Dendritic cell treated with granulocyte-macrophage colony-stimulating factor and Interleukin-4, amounts not matched to agents 40 ng/mL and 50 ng/mL, for 4 days (primary cell): ENCODE measurements around the gene IFNA10.
"Not testable (repeated sequence)": the region's sequence is repeated elsewhere in the genome, so short reads cannot be mapped to it uniquely, and the experiment has no call there.

Experiments used
- H3K27ac Mint-ChIP-seq: one replicate; pipeline ENCODE4 v1.8.0; 2022; ENCODE audit warnings: mild to moderate bottlenecking, mixed read lengths
- H3K27me3 Mint-ChIP-seq: one replicate; pipeline ENCODE4 v1.8.0; 2022; ENCODE audit warnings: mild to moderate bottlenecking, mixed read lengths
- H3K36me3 Mint-ChIP-seq: one replicate; pipeline ENCODE4 v1.8.0; 2022; ENCODE audit warnings: low read depth, mixed read lengths
- H3K4me1 Mint-ChIP-seq: one replicate; pipeline ENCODE4 v1.8.0; 2022; ENCODE audit warnings: low read depth, mixed read lengths
- H3K4me3 Mint-ChIP-seq: one replicate; pipeline ENCODE4 v1.8.0; 2022; ENCODE audit warnings: mild to moderate bottlenecking, moderate library complexity, mixed read lengths
- H3K9me3 Mint-ChIP-seq: one replicate; pipeline ENCODE4 v1.8.0; 2022; ENCODE audit warnings: mixed read lengths
- intact Hi-C: fragments of 100-400 bp; cut with micrococcal nuclease; formaldehyde crosslinking; loops from one replicate; pipeline ENCODE4 v1.15.0; 2022

IFNA10 gene

DNA sequence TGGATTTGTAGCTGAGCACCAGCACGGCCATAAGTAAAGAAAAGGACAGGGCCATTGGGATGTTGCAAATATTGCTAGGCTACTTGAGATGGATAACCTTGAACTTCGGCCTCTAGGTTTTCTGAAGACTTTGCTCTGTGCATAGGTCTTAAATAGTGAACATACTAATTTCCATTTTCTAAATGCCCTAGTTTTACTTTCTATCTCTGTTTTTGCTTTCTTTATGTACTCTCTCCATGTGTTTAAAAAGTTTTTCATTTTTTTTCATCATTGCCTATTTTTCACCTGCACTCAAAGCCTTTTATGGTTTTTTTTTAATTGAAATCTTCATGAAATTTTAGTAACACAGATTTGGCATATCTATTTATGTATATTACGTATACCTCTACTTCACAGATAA is at the start of gene IFNA10:
TSS of gene IFNA10 (minus strand) at position 101 of the 400 bp plus-strand sequence. CDS start at position 55, 46 bp downstream.
- not testable (repeated sequence) for H3K4me3 Mint-ChIP-seq
- peaks cover 17% of the 10 kb centered on the region for H3K27me3 Mint-ChIP-seq

GRCh38 chr9:21255538-21256212 is 48.7 kb upstream of the IFNA10 start:
- H3K9me3 Mint-ChIP-seq, result no peaks in the 10 kb centered on the region
- H3K27ac Mint-ChIP-seq, result no peak overlapping the region
- peaks cover 33% of the 10 kb centered on the region for H3K27me3 Mint-ChIP-seq
- intact Hi-C loops, result loop anchor here (10.0 kb wide), 1 partner anchor 149 kb away; the partner anchor contains the start of gene IFNA8
- no peaks in the 10 kb centered on the region for H3K36me3 Mint-ChIP-seq
- peaks cover 23% of the 10 kb centered on the region for H3K4me1 Mint-ChIP-seq
- no peak overlapping the region for H3K4me3 Mint-ChIP-seq

More for the DNA sequence above, at the start of gene IFNA10:
- H3K9me3 Mint-ChIP-seq, H3K36me3 Mint-ChIP-seq, H3K4me1 Mint-ChIP-seq, H3K27ac Mint-ChIP-seq: not testable (repeated sequence)
- intact Hi-C loops, result loop anchor here (10.0 kb wide), 1 partner anchor 118 kb away; no protein-coding TSS in a partner anchor

DNA sequence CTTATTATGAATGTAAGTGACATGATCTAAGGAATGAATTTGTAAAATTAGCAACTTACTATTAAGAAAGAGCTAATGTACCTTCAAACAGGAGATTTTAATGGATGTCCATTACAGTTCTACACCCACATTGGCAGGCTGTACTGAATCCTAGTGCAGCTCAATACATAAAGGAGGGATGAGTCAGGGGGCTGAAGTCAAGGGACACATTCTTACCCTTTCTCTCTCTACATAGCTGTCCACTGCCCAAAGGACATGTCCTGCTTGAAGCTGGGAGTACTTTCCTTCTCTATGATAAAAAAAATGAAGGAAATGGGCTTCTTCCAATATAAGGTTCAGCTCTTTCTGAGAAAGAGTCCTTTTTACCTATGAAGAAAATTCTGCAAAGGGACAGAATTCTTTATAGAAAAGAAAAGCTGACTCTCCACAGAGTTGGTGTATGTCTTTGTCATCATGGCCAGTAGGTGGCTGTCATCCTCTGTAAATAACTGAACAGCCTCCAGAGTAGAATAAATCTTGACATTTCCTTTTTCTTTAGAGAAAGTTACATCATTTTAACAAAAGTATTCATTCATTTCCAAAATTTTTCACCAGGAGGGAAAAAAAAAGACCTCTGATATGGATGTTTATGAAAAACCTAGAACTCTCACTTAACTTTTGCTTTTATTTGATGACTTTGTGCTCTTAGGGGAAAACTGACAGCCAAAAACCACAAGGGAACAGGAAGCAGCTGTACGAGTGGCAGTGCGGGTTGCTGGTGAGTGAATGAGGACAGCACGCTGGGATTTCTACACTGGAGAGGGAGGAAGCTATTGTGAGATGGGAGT is 46.0 kb upstream of the IFNA10 start:
- H3K4me3 Mint-ChIP-seq, result no peak overlapping the region
- intact Hi-C loops, result loop anchor here (5.0 to 10.0 kb wide), 4 partner anchors 64 to 204 kb away; partner anchors contain the start of genes IFNA1 and IFNA8
- H3K36me3 Mint-ChIP-seq, result no peaks in the 10 kb centered on the region
- H3K27me3 Mint-ChIP-seq, result peaks cover 50% of the 10 kb centered on the region
- H3K27ac Mint-ChIP-seq, result no peak overlapping the region
- peaks cover 23% of the 10 kb centered on the region for H3K4me1 Mint-ChIP-seq
- no peaks in the 10 kb centered on the region for H3K9me3 Mint-ChIP-seq

GRCh38 chr9:21251638-21252037 is 44.7 kb upstream of the IFNA10 start:
- Mint-ChIP-seq H3K9me3 (no peaks in the 10 kb centered on the region), H3K36me3 (no peaks in the 10 kb centered on the region), H3K27ac (no peak overlapping the region), H3K27me3 (peaks cover 49% of the 10 kb centered on the region), H3K4me3 (no peak overlapping the region), H3K4me1 (peaks cover 23% of the 10 kb centered on the region)
- intact Hi-C loops, result loop anchor here (5.0 to 10.0 kb wide), 4 partner anchors 66 to 206 kb away; partner anchors contain the start of genes IFNA1 and IFNA8

DNA sequence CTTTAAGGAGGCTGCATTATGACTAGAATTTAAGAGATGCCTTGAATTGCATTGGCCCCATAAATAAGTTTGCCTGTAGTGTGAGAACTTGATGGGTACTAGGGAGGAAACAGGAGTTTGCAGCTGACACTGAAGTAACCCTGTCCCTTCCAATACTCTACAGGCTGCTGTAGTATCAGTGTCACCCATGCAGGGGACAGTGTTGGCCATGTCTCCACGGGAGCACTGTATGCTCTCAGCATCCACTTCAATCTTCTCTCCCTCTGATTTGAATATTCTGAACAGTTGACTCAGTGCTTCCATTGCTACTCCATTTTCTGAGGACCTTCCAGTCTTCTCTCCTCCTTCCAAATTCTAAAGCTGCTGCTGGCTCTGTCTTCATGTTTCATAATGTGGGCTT is 44.2 kb upstream of the IFNA10 start:
- peaks cover 49% of the 10 kb centered on the region for H3K27me3 Mint-ChIP-seq
- intact Hi-C loops, result loop anchor here (5.0 to 10.0 kb wide), 4 partner anchors 66 to 206 kb away; partner anchors contain the start of genes IFNA1 and IFNA8

DNA sequence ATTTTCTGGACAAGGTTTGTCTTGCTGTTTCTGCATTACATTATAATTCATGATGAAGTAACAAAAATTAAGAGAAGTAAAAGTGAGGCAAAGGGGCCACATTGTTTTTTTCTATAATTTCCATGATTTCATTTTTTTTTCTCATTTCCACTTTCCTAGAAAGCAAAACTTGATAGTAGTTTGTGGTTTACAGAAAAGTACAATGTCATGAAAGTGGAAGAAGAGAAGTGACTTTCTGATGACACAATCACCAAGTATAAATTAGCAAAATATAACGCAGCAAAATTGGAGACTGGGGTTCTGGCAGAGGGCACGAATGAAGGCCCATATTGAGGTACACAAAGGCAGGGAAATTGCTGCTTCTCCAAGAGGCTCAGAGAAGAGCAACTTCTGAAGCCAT is 37.9 kb upstream of the IFNA10 start:
- peaks cover 7% of the 10 kb centered on the region for H3K4me1 Mint-ChIP-seq

More for the DNA sequence above, 44.2 kb upstream of the IFNA10 start:
- no peaks in the 10 kb centered on the region for H3K9me3 Mint-ChIP-seq
- H3K4me3 Mint-ChIP-seq, result no peak overlapping the region
- H3K27ac Mint-ChIP-seq, result no peak overlapping the region
- H3K4me1 Mint-ChIP-seq, result peaks cover 19% of the 10 kb centered on the region
- no peaks in the 10 kb centered on the region for H3K36me3 Mint-ChIP-seq

DNA sequence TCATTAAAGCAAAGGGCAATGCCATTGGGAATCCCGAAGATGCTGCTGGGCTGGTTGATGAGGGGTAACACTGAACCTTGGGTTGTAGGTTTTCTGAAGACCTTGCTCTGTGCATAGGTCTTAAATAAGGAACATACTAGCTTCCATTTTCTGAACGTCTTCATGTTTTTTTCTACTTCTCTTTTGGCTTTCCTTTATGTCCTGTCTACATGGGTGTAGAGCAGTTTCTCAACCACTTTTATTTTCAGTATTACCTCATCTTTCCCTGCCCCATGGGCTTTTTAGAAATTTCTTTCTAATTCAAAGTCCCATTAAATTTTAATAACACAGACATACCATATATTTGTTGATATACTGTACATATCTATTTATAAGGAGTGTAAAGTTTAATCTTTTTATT is 33.0 kb upstream of the IFNA10 start, which contains the start of gene IFNA14:
TSS of gene IFNA14 (minus strand) at position 95 of the 400 bp plus-strand sequence. CDS start at position 25, 70 bp downstream.
- Mint-ChIP-seq H3K36me3 (no peaks in the 10 kb centered on the region), H3K4me1 (peaks cover 18% of the 10 kb centered on the region), H3K4me3 (no peak within 1 kb of the TSS), H3K27me3 (peaks cover 54% of the 10 kb centered on the region), H3K27ac (no peak within 1 kb of the TSS), H3K9me3 (no peaks in the 10 kb centered on the region)
- intact Hi-C loops, result loop anchor here (5.0 kb wide), 1 partner anchor 77 kb away; no protein-coding TSS in a partner anchor

More for the DNA sequence above, 37.9 kb upstream of the IFNA10 start:
- no peak overlapping the region for H3K4me3 Mint-ChIP-seq
- peaks cover 50% of the 10 kb centered on the region for H3K27me3 Mint-ChIP-seq
- no peaks in the 10 kb centered on the region for H3K9me3 Mint-ChIP-seq
- H3K36me3 Mint-ChIP-seq, result no peaks in the 10 kb centered on the region
- intact Hi-C loops, result no loop called here
- no peak overlapping the region for H3K27ac Mint-ChIP-seq

DNA sequence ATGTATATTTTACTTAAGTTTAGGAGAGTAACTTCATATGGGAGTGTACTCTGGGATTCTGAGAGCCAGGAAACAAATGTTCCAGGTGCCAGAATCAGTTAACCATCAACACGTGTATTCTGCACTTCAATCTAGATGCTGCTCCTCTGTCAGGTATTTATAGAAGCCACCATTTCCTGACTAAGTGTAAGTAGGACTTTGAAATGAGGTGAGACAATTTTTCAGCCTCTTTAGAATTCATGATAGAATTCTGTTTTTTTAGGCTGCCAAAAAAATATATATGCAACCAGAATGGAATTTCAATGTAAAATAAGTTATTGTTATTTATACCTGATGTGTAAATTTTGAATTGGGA is 29.4 kb upstream of the IFNA10 start:
- intact Hi-C loops, result loop anchor here (5.0 kb wide), 1 partner anchor 81 kb away; no protein-coding TSS in a partner anchor
- H3K4me1 Mint-ChIP-seq, result peaks cover 18% of the 10 kb centered on the region
- not testable (repeated sequence) for H3K27ac Mint-ChIP-seq

DNA sequence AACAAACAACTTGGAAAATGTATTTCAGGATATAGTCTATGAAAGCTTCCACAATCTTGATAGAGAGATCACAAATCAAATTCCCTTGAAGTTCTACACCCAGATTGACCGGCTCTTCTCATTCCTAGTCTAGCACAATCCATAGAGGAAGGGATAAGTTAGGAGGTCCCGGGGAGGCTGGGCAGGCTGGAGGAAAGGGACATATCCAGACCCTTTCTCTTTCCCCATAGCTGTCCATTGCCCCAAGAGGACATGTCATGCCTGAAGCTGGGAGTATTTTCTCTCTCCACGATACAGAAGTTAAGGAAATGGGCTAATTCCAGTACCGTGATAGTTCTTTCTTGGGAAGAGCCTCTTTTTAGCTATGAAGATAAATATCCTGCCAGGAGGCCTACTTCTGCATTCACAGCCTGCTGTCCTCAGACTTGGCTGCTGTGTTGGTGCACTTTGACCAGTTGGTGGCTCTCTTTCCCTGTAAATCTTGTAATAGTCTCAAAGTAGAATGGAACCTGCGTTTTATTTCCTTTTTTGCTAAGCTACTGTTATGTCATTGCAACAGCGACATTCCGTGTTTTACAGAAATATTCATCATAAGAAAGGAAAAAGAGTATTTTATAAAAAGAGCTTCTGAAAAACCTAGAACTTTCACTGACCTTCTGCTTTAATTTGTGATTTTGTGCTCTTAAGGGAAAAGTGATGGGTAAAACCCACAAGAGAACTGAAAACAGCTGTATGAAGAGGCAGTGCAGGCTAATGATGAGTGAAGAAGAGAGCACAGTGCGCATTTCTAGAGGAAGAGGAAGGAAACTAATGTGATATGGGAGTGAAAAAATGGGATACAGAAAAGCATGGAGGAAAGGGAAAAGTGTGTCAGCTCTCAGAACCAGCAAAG is 28.8 kb upstream of the IFNA10 start:
- H3K36me3 Mint-ChIP-seq, result not testable (repeated sequence)
- intact Hi-C loops, result loop anchor here (1.0 to 5.0 kb wide), 2 partner anchors 82 to 554 kb away; no protein-coding TSS in a partner anchor

More for the DNA sequence above, 29.4 kb upstream of the IFNA10 start:
- not testable (repeated sequence) for H3K9me3 Mint-ChIP-seq, H3K36me3 Mint-ChIP-seq, H3K4me3 Mint-ChIP-seq
- H3K27me3 Mint-ChIP-seq, result peaks cover 47% of the 10 kb centered on the region

GRCh38 chr9:21234153-21234687 is 27.3 kb upstream of the IFNA10 start:
- no peak overlapping the region for H3K27ac Mint-ChIP-seq
- H3K4me3 Mint-ChIP-seq, result no peak overlapping the region
- peaks cover 39% of the 10 kb centered on the region for H3K27me3 Mint-ChIP-seq
- H3K4me1 Mint-ChIP-seq, result peaks cover 6% of the 10 kb centered on the region
- intact Hi-C loops, result no loop called here
- no peaks in the 10 kb centered on the region for H3K9me3 Mint-ChIP-seq
- H3K36me3 Mint-ChIP-seq, result no peaks in the 10 kb centered on the region

More for the DNA sequence above, 28.8 kb upstream of the IFNA10 start:
- H3K4me3 Mint-ChIP-seq, H3K27ac Mint-ChIP-seq, H3K9me3 Mint-ChIP-seq: not testable (repeated sequence)
- Mint-ChIP-seq H3K4me1 (peaks cover 18% of the 10 kb centered on the region), H3K27me3 (peaks cover 43% of the 10 kb centered on the region)

DNA sequence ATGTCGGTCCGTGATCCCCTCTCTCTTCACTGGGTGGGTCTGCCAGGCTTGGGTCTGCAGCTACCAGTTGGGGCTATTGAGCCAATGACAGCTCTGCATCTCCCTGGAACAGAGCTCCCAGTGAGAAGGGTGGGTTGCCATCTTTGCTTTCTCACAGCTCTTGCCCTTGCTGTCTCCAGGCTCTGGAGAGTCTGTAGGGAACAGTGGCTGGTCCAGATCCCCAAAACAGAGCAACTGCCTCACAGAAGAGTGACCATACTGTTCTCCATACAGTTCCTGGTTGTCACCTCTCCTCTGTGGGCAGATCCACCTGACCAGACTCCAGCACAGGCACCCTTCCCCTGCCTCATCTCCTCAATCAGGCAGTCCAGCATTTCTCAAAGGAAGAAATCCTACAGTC is 26.3 kb upstream of the IFNA10 start:
- Mint-ChIP-seq H3K27ac (no peak overlapping the region), H3K4me3 (no peak overlapping the region)

DNA sequence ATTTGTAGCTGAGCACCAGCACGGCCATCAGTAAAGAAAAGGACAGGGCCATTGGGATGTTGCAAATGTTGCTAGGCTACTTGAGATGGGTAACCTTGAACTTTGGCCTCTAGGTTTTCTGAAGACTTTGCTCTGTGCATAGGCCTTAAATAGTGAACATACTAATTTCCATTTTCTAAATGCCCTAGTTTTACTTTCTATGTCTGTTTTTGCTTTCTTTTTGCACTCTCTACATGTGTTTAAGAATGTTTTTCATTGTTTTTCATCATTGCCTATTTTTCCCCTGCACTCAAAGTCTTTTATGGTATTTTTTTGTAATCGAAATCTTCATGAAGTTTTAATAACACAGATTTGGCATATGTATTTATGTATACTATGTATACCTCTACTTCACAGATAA is 21.2 kb upstream of the IFNA10 start, which contains the start of gene IFNA17:
TSS of gene IFNA17 (minus strand) at position 101 of the 400 bp plus-strand sequence. CDS start at position 52, 49 bp downstream.
- Mint-ChIP-seq H3K27me3 (peaks cover 9% of the 10 kb centered on the region), H3K9me3 (no peaks in the 10 kb centered on the region), H3K4me3 (no peak within 1 kb of the TSS), H3K4me1 (no peaks in the 10 kb centered on the region), H3K36me3 (no peaks in the 10 kb centered on the region), H3K27ac (no peak within 1 kb of the TSS)
- intact Hi-C loops, result no loop called here

More for the DNA sequence above, 26.3 kb upstream of the IFNA10 start:
- intact Hi-C loops, result no loop called here
- Mint-ChIP-seq H3K9me3 (no peaks in the 10 kb centered on the region), H3K4me1 (peaks cover 6% of the 10 kb centered on the region), H3K27me3 (peaks cover 36% of the 10 kb centered on the region), H3K36me3 (no peaks in the 10 kb centered on the region)

GRCh38 chr9:21217211-21217610 is 10.3 kb upstream of the IFNA10 start, which contains the start of gene IFNA16:
Gene IFNA16, minus strand, starts transcription at chr9:21217311. Its CDS starts 6 bp downstream, at chr9:21217305.
- H3K36me3 Mint-ChIP-seq, H3K4me3 Mint-ChIP-seq, intact Hi-C loops, H3K9me3 Mint-ChIP-seq, H3K27ac Mint-ChIP-seq: not testable (repeated sequence)
- Mint-ChIP-seq H3K27me3 (peaks cover 25% of the 10 kb centered on the region), H3K4me1 (peaks cover 17% of the 10 kb centered on the region)
